ENCODE measurements around the gene PCNX2. TPM values are rescaled to one million over a fixed set of nuclear protein-coding genes. Genes with fewer than 3 reads are reported as not detected.
A peak's percentile ranks its signal among the peaks of the same experiment; 100 is the strongest.

The PCNX2 gene
- total and polyA plus RNA-seq, 2 of the 13 experiments (the other 11 are each of a cell fraction or from before 2014, with no cell fraction given): 0.11 to 0.42 TPM

- TF ChIP-seq ZNF691 (CRISPR knock-in tag; IDR thresholded peaks at IDR 0.05; ENCODE audit: borderline replicate concordance, low read depth) (no peak), HIVEP1 (CRISPR knock-in tag; IDR thresholded peaks at IDR 0.05) (no peak), ETV6 (CRISPR knock-in tag; conservative IDR thresholded peaks at IDR 0.05) (0 out of 2 replicates have a peak, but pooled peaks have one; percentile 13), ZNF414 (CRISPR knock-in tag; IDR thresholded peaks at IDR 0.05) (no peak), SIX1 (CRISPR knock-in tag; IDR thresholded peaks at IDR 0.05; ENCODE audit: borderline replicate concordance) (no peak), YEATS2 (CRISPR knock-in tag; IDR thresholded peaks at IDR 0.05; ENCODE audit: borderline replicate concordance) (no peak; the same call in 1 of the 2 replicates), PHF5A (CRISPR knock-in tag; IDR thresholded peaks at IDR 0.05; ENCODE audit: low read depth, unreplicated experiment) (no peak), TAF1 (CRISPR knock-in tag; IDR thresholded peaks at IDR 0.05) (peak; percentile 69), ZNF674 (CRISPR knock-in tag; IDR thresholded peaks at IDR 0.05; ENCODE audit: low read depth) (no peak), POGK (CRISPR knock-in tag; conservative IDR thresholded peaks at IDR 0.05) (0 out of 2 replicates have a peak, but pooled peaks have one; percentile 34), ZMYM3 (CRISPR knock-in tag; IDR thresholded peaks at IDR 0.05) (no peak), TIGD3 (CRISPR knock-in tag; IDR thresholded peaks at IDR 0.05; ENCODE audit: borderline replicate concordance) (no peak), EP300 (IDR thresholded peaks at IDR 0.05; ENCODE audit: low read depth in 2 of 2, low read length in 2 of 2) (no peak), EP300 (CRISPR knock-in tag; IDR thresholded peaks at IDR 0.05; ENCODE audit: borderline replicate concordance) (no peak), ZNF878 (CRISPR knock-in tag; IDR thresholded peaks at IDR 0.05) (no peak), ZNF276 (CRISPR knock-in tag; IDR thresholded peaks at IDR 0.05; ENCODE audit: low read depth) (no peak), ZNF709 (CRISPR knock-in tag; IDR thresholded peaks at IDR 0.05) (0 out of 2 replicates have a peak, but pooled peaks have one; percentile 23), NFATC3 (CRISPR knock-in tag; IDR thresholded peaks at IDR 0.05) (no peak), ZNF879 (CRISPR knock-in tag; IDR thresholded peaks at IDR 0.05) (no peak), TCF12 (IDR thresholded peaks at IDR 0.05) (no peak), TCF12 (CRISPR knock-in tag; IDR thresholded peaks at IDR 0.05) (no peak), ZNF484 (CRISPR knock-in tag; IDR thresholded peaks at IDR 0.05; ENCODE audit: borderline replicate concordance, low read depth) (no peak), ZKSCAN8 (CRISPR knock-in tag; IDR thresholded peaks at IDR 0.05; ENCODE audit: borderline replicate concordance) (no peak)
These were observed 345.0 kb downstream of the PCNX2 start, which contains the start of gene NTPCR (continued) for GRCh38 chr1:232950197-232951176.
